T47D (cell line): Measurements from ENCODE around the gene USF2.

Experiments used
- DNase-seq, 2 experiments: peaks; one replicate each; pipeline versions ENCODE4 v3.0.0 to v3.0.0-alpha.2; 2011 to 2012; ENCODE audit warnings: low read depth in 1 of 2, low spot score in 1 of 2
- JUND ChIP-seq: IDR thresholded peaks from 2 replicates; pipeline ENCODE4 v1.6.1; 2012; ENCODE audit warnings: low read depth
- in situ Hi-C: cut with HindIII; loops from 2 replicates; pipeline ENCODE4 v1.10.0; 2016; ENCODE audit warnings: low sequenced_read_pairs, low pct_unique_long_range_greater_than_20kb

USF2 gene

DNA sequence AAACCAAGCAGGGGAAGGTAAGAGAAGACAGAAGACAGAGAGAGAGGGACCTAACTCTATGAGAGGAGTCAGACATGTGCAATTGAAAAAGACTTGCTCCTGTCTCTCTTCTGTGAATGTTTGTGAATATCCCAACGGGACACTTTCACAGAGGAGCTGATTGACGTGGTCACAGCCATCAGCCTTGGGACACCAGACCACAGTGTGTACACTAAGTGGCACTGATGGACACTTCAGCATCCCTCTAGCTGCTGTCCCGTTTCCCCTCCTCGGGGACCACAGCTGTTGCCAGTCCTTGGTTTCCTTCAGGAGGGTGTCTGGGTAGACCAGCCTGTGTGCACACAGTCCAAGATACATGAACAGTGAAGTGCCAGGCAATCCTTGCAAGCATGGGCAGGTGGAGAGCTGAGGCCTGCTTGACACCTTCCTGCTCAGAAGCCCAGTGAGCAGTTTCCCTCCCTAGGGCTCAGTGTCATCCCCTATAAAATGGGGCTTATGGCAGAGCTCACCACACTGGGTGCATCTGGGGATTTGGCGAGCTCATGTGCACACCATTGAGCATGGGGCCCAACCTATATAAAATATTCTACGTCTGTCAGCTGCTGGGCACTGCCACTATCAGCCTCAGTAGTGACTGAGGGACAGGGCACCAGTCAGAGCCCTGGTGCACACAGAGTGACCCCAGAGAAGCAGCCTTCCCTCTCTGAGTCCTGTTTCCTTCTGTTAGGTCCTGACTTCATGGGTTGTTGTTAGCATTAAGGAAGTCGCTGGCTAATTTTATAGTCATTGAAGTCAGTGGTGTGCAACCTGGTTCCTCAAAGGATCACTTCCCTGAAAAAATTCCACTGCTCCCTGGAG is 4.3 kb upstream of the USF2 start:
- no peak for TF ChIP-seq JUND
- DNase-seq: no peak
- in situ Hi-C loops: no loop called here

DNA sequence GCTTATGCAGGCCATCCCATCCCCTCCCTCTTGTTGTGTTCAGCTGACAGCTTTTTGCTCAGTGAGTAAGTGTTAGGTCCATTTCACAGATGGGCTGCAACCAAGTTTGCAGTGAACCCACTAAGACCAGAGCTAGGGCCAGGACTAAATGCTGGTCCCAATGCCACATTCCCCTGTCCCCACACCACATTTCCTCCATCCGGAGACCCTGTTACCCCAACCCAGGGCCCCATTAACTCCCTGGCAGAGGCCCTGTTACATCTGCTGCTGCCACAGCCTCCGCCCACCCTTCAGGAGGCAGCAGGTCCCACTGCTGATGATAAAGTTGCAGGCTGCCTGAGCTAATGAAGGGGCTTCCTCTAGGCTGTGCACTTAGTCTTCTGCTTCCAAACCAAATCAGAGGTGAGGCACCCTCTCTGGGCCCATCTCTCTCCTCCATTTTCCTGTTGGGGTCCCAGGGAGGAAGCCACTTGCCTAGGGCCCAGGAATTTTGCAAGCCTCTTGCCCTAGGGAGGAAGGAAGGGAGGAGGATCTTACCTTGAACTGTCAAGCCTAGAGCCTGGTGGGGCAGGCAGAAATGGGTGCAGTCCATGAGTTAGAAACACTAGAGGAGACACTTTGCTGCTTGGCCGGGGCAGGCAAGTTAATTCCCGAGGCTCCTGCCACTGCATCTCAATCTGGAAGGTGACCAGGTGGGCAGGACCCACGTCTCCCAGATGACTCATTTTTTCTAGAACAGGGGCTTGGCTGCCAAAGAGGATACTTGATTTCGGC is 3.4 kb upstream of the USF2 start:
- no peak for TF ChIP-seq JUND
- in situ Hi-C loops: no loop called here
- DNase-seq: no peak

DNA sequence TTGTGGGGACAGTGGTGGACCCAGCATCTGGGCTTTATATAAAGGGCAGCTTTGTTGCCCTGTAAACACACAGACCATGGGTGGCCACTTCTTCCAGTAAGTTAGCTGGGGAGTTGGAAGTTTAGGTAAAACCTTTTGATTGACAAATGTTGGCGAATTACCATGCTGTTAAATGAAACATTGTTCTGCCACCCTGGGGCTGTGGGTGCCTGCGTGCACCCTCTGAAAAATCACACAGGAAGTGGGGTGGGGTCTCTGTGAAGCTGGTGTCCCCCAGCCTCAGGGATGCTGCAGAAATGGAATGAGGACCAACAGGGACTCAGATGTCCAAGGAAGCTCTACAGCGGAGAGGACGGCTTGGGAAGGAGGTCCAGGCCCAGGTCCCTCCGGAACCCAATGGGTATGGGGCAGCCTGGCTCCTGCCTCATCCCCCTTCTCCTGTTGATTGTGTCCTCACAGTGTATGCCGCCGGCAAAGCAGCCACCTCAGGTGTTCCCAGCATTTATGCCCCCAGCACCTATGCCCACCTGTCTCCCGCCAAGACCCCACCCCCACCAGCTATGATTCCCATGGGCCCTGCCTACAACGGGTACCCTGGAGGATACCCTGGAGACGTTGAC is 2.8 kb upstream of the USF2 start:
- TF ChIP-seq JUND: no peak
- no peak for DNase-seq
- in situ Hi-C loops: no loop called here

- in situ Hi-C loops: no loop called here
- no peak for DNase-seq
- TF ChIP-seq JUND: no peak
Measured at GRCh38 chr19:35266520-35267352, 2.0 kb upstream of the USF2 start.

DNA sequence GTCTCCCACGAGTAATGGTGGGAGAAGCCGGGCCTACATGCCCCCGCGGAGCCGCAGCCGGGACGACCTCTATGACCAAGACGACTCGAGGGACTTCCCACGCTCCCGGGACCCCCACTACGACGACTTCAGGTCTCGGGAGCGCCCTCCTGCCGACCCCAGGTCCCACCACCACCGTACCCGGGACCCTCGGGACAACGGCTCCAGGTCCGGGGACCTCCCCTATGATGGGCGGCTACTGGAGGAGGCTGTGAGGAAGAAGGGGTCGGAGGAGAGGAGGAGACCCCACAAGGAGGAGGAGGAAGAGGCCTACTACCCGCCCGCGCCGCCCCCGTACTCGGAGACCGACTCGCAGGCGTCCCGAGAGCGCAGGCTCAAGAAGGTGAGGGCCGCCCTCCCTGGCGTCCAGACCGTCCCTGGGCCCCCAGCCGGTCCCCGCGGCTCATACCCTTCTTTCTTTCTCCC is 1.4 kb upstream of the USF2 start:
- DNase-seq: no peak
- TF ChIP-seq JUND: no peak
- in situ Hi-C loops: no loop called here

DNA sequence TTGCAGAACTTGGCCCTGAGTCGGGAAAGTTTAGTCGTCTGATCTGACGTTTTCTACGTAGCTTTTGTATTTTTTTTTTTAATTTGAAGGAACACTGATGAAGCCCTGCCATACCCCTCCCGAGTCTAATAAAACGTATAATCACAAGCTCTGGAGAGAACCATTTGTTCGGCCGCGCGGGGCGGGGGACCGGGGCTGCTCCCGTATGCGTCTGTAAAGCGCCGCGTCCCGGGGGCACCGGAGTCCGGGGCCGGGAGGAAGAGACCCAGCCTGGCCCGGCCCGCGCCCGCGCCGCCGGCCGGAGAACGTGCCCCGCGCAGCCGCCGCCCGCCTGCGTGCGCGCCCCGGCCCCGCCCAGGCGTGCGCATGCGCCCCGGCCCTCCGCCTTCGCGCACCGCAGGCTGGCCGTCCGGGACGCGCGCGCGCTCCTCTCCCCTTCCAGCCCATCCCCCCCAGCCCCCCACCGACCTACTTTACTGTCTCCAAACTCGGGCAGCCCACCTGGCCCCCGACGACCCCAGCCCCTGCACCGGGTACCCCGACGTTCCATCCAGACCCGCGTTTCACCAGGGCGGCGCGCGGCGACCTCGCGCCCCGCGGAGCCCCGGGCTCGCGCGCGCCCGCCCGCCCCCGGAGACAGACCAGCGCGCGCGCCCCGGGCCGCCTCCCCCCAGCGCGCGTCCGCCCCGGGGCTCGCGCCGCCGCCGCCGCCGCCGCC is 785 bp upstream of the USF2 start:
- in situ Hi-C loops: no loop called here
- DNase-seq: peak; percentile 77 to 91
- TF ChIP-seq JUND: no peak

- TF ChIP-seq JUND: no peak
- in situ Hi-C loops: no loop called here
- DNase-seq: peak; percentile 70 to 87
Measured at GRCh38 chr19:35269438-35270117, 816 bp downstream of the USF2 start.

DNA sequence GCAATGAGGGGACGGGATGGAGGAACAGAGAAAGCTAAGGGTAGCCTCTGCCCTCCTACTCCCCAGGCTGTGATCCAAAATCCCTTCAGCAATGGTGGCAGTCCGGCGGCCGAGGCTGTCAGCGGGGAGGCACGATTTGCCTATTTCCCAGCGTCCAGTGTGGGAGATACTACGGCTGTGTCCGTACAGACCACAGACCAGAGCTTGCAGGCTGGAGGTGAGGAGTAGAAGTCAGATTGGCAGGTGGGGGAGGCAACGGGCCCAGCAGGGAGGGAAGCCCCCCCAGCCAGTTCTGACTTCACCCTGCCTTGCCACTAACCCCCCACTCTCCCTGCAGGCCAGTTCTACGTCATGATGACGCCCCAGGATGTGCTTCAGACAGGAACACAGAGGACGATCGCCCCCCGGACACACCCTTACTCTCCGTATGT is 1.6 kb downstream of the USF2 start:
- no peak for DNase-seq
- in situ Hi-C loops: no loop called here
- TF ChIP-seq JUND: no peak

- no peak for DNase-seq
- TF ChIP-seq JUND: no peak
- in situ Hi-C loops: no loop called here
Measured at GRCh38 chr19:35271546-35271945, 2.8 kb downstream of the USF2 start.

DNA sequence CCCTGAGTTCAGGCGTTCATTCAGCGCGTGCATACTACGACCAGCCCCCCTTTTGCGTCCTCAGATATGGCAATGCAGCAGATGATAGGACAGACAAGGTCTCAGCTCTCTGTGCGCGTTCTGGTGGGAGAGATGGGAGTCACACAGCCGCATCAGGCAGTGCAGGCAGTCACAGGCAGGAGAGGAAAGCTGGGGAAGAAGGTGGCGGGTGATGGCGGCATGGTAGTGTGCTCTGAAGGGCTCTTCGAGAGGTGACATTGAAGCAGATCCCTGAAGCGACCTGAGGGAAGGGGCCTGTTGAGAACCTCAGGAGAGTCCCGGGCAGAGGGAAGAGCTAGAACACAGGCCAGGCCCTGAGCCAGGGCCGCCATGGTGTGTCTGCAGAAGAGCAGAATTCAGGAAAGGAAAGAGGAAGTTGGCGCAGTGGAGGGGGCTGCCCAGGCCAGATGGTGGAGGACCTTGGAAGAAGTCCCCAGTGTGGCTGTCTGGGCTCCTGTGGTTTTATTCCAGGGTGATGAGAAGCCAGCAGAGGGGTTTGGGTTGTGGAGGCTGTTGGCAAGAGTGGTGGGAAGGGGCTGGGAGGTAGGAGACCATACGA is 3.5 kb downstream of the USF2 start:
- TF ChIP-seq JUND: no peak
- in situ Hi-C loops: no loop called here
- no peak for DNase-seq
